Bronchial epithelial cell (primary cell): ENCODE results near the gene LETMD1. TPM values are rescaled to one million over a fixed set of nuclear protein-coding genes. Genes with fewer than 3 reads are reported as not detected.

ENCODE experiments used
- DNase-seq: peaks from one replicate; pipeline ENCODE4 v3.0.0-alpha.2; 2010; ENCODE audit warnings: low read depth
- FAIRE-seq: peaks from 2 replicates; lab custom pipeline; 2011; peaks lifted over from hg19 to GRCh38; lab: Jason Lieb, UNC
- H3K27me3 ChIP-seq: 2 replicates; pipeline ENCODE4 v1.5.1; 2011; ENCODE audit warnings: low read length; ENCODE audit not compliant: control insufficient read depth, insufficient read depth
- H3K36me3 ChIP-seq: 2 replicates; pipeline ENCODE4 v1.5.1; 2011; ENCODE audit warnings: low read length; ENCODE audit not compliant: control insufficient read depth, insufficient read depth
- H3K4me3 ChIP-seq: 2 replicates; pipeline ENCODE4 v1.5.1; 2011; ENCODE audit warnings: mild to moderate bottlenecking, low read depth, low read length, control low read depth
- CTCF ChIP-seq: IDR thresholded peaks from 2 replicates; pipeline ENCODE4 v1.5.1; 2011; ENCODE audit warnings: mild to moderate bottlenecking, moderate library complexity, low read length, control low read depth, inconsistent platforms; ENCODE audit not compliant: insufficient read depth, severe bottlenecking
- total RNA-seq: library from RNA; depleted of rRNA; stranded (reverse); fragments of >200 nt; gene quantifications from 2 replicates; pipeline ENCODE4 v1.2.1, GENCODE V29; 2014

LETMD1 gene
- total RNA-seq, 1 donor from 2014 or later, result 67.9 TPM

GRCh38 chr12:51028813-51029150 is 19.3 kb upstream of the LETMD1 start:
- no peak for FAIRE-seq
- peak overlapping the region; percentile 19 for H3K4me3 ChIP-seq
- H3K36me3 ChIP-seq, result no peaks in the 10 kb centered on the region
- TF ChIP-seq CTCF, result no peak
- peak; percentile 69 for DNase-seq
- H3K27me3 ChIP-seq, result no peaks in the 10 kb centered on the region

GRCh38 chr12:51033048-51033447 is 15.1 kb upstream of the LETMD1 start:
- no peak for TF ChIP-seq CTCF
- FAIRE-seq, result no peak
- no peak overlapping the region for H3K4me3 ChIP-seq

GRCh38 chr12:51033457-51034089 is 14.6 kb upstream of the LETMD1 start:
- FAIRE-seq, result no peak
- H3K4me3 ChIP-seq, result no peak overlapping the region

More at GRCh38 chr12:51033048-51033447, 15.1 kb upstream of the LETMD1 start:
- Histone ChIP-seq H3K36me3 (no peaks in the 10 kb centered on the region), H3K27me3 (no peaks in the 10 kb centered on the region)
- DNase-seq, result no peak

GRCh38 chr12:51036279-51036678 is 11.8 kb upstream of the LETMD1 start:
- FAIRE-seq (no peak), DNase-seq (no peak)
- H3K27me3 ChIP-seq, result no peaks in the 10 kb centered on the region
- no peak for TF ChIP-seq CTCF
- H3K36me3 ChIP-seq, result no peaks in the 10 kb centered on the region
- no peak overlapping the region for H3K4me3 ChIP-seq

More at GRCh38 chr12:51033457-51034089, 14.6 kb upstream of the LETMD1 start:
- TF ChIP-seq CTCF, result no peak
- DNase-seq, result no peak
- no peaks in the 10 kb centered on the region for H3K36me3 ChIP-seq
- H3K27me3 ChIP-seq, result no peaks in the 10 kb centered on the region

GRCh38 chr12:51048661-51049251 is 629 bp downstream of the LETMD1 start:
- Histone ChIP-seq H3K27me3 (no peaks in the 10 kb centered on the region), H3K36me3 (peaks cover 1% of the 10 kb centered on the region), H3K4me3 (peak overlapping the region; percentile 59)
- DNase-seq (no peak), FAIRE-seq (no peak)
- TF ChIP-seq CTCF, result no peak
